ENCODE results near the gene ABCD3.
"Not testable (repeated sequence)": the region's sequence is repeated elsewhere in the genome, so short reads cannot be mapped to it uniquely, and the experiment has no call there.

Gene ABCD3

DNA sequence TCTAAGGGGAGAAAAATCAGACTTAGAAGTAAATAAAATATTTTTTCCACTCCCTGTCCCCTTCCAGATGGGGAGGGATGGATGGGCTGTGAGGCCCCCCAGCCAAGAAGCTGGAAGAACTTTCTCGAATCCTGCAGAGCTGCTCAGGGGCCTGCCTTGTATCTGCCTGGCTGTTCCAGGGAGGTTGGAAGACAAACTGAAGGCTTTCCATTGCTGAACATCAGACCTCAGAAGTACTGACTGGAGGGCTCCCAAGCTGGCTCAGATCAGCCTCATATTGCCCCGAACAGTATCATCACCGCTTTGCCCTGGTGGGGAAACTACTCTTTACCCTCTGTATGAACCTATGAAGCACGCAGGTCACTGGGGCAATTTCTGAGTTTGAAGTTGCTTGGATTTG is 135.7 kb downstream of the ABCD3 start:
- no peak for DNase-seq

DNA sequence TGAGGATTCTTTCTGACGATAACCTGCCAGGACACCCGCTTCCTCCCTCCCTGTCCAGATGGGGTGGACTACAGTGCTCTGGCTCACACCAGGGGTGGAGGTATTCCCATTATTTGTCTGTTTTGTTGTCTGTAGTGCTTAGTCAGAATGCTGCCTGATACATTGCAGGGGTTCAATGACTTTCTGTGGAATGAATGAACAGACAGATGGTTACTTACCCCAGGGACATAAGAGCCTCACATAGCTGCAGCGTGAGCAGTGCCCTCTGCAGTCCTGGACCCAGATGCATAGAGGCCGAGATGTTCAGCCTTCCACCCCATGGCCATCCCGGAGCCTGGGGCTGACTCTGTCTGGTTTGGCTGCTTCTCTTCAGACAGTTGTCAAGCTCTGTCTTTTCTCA is 136.4 kb downstream of the ABCD3 start:
- DNase-seq, result no peak

DNA sequence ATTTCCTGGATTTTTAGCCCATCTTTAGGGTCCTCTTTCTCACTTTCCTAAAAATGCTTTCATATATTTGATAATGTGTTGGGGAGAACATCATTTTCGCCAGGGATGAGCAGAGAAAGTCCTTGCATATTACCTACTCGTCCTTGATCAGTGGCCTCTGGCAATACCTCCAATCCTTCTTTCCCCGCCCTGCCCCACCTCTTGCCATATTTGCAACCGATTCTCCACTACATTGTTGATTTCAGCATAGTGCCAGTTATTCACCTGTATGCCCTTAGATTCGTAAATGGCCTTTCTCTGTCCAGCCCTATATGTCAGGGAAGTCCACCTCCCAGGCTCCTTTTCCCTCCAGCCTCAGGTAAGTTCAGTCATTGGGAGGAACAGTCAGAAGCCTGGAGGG is 136.9 kb downstream of the ABCD3 start:
- DNase-seq, result no peak

DNA sequence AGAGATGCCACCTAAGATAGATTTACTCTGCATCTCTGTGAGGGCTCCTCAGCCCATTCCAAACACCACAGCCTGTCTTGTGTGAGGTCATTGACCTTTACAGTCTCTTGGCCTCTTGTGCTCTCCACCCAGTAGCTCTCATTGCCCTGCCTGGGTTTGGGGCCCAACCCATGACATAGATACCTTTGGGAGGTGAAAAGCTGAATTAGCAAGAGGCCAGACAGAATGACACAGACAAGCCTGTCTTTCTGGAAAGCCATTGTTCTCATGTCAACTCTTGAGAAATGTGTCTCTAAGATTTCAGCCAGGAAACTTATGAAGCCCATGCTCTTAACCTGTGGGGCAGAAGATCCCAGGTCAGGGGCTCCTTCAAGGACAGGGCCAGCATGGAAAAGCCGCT is 141.7 kb downstream of the ABCD3 start:
- no peak for DNase-seq

DNA sequence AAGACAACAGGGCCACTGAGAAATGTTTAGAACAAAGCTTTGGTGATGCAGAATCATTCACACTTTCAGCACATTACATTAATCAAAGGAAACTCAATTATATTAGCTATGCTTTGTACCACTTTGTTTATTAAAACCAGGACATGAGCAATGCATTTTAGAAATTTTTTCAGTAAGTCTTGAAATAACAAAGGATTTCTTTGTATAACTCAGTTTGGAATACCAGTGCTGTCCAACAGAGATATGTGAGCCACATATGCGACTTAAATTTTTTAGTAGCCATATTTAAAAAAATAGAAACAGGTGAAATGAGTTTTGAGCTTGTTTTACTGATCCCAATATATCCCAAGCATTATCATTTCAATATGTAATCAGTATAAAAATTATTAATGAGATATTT is 142.1 kb downstream of the ABCD3 start:
- no peak for DNase-seq

DNA sequence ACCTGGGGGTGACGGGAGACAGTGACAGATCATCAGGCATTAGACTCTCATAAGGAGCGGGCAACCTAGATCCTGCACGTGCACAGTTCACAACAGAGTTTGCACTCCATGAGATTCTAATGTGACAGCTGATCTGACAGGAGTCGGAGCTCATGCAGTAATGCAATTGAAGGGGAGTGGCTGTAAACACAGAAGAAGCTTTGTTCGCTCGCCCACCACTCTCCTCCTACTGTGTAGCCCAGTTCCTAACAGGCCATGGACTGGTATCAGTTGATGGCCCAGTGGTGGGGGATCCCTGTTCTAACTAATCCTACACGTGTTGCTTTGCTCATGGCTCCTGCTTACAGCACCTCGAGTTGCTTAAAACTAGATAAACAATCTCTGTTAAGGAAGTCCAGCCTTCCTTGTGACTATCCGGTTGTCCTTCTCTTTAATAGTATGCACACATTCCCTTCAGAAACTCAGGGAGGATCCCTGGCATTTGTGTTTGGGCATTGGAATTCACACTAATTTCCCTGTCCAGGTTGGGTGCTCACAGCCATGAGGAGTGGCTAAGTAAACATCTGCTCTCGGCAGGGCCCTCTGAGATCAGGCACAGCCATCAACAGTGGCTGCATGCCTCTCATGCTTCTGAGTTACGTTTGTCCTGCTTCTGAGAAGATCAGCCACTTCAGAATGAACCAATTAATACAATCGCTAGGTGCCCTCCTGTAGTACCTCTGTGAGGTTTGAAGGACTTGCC is 144.5 kb downstream of the ABCD3 start:
- DNase-seq, result no peak

DNA sequence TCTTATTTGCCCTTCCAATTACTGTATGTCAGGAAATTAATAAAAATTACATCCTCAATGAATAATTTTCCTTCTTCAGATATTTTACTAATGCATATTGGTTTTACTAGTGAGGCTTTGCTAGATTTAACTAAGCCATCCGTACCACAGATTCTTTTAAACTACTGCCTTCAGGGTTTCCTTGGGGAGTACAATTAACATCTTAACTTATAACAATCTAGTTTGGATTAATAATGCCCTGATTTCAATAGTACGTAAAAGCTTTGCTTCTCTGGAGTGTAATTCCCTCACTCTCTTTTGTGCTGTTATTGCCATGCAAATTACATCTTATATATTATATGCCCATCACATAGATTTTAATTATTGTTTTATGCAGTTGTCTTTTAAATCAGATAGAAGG is 147.7 kb downstream of the ABCD3 start:
- DNase-seq, result no peak

DNA sequence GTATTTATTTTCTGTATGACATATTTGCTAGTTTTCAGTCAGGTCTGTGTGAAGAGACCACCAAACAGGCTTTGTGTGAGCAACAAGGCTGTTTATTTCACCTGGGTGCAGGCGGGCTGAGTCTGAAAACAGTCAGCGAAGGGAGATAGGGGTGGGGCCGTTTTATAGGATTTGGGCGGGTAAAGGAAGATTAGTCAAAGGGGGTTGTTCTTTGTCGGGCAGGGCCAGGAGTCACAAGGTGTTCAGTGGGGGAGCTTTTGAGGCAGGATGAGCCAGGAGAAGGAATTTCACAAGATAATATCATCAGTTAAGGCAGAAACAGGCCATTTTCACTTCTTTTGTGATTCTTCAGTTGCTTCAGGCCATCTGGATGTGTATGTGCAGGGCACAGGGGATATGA is 148.2 kb downstream of the ABCD3 start:
- not testable (repeated sequence) for DNase-seq

DNA sequence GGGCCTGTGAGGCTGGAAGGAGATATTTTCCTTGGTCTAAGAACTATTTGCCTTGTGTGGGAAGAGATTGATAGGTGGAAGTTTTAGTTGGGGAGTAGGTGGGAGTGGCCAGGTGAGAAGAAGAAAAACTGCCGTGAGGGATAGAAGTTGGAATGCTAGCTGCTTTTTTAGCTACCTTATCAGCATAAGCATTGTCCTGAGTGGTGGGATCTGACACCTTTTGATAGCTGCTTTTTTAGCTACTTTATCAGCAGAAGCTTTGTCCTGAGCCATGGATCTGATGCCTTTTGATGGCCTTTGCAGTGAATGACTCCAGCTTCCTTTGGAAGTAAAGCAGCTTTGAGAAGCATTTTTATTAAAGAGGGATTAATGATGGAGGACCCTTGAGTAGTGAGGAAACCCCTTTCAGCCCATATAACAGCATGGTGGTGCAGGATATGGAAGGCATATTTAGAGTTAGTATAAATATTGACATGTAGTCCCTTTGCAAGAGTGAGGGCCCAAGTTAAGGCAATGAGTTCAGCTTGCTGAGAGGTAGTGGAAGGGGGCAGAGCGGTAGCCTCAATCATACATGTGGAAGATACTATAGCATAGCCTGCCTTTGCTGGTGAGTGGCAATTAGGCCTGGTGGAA is 149.9 kb downstream of the ABCD3 start:
- DNase-seq, result not testable (repeated sequence)

Measured in stimulated activated CD4-positive, alpha-beta T cell treated with anti-CD3 and anti-CD28 coated beads, Interleukin-12 subunit alpha, Interleukin-12 subunit beta, amount 100 ng/mL, for 4 hours (primary cell).